ENCODE results near the gene PSMB11.

Gene PSMB11

DNA sequence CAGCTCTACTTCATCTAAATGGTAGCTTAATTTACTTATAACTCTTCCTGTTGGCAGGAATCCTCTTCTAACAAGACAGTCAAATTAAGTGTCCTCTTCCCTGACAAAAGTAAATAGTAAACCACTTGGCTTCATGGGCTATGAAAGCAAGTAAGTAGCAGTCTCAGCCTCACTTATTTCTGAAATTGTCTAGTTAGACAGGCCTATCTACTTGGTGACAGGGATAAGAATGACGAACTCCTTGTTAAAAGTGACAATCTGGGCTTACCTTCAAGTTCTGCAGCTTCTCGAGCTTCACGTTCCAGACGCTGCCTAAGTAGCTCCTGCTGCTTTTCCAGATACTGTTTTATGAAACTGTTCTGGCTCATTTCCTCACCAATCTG lies 48.2 kb downstream of the PSMB11 start:
- no peak overlapping the region for H3K4me3 ChIP-seq (ENCODE audit: low read depth, low read length)
- TF ChIP-seq, protein P1, sequence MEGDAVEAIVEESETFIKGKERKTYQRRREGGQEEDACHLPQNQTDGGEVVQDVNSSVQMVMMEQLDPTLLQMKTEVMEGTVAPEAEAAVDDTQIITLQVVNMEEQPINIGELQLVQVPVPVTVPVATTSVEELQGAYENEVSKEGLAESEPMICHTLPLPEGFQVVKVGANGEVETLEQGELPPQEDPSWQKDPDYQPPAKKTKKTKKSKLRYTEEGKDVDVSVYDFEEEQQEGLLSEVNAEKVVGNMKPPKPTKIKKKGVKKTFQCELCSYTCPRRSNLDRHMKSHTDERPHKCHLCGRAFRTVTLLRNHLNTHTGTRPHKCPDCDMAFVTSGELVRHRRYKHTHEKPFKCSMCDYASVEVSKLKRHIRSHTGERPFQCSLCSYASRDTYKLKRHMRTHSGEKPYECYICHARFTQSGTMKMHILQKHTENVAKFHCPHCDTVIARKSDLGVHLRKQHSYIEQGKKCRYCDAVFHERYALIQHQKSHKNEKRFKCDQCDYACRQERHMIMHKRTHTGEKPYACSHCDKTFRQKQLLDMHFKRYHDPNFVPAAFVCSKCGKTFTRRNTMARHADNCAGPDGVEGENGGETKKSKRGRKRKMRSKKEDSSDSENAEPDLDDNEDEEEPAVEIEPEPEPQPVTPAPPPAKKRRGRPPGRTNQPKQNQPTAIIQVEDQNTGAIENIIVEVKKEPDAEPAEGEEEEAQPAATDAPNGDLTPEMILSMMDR (IDR thresholded peaks at IDR 0.05; ENCODE audit: borderline replicate concordance, insufficient read depth, low read depth, low read length) = no peak

DNA sequence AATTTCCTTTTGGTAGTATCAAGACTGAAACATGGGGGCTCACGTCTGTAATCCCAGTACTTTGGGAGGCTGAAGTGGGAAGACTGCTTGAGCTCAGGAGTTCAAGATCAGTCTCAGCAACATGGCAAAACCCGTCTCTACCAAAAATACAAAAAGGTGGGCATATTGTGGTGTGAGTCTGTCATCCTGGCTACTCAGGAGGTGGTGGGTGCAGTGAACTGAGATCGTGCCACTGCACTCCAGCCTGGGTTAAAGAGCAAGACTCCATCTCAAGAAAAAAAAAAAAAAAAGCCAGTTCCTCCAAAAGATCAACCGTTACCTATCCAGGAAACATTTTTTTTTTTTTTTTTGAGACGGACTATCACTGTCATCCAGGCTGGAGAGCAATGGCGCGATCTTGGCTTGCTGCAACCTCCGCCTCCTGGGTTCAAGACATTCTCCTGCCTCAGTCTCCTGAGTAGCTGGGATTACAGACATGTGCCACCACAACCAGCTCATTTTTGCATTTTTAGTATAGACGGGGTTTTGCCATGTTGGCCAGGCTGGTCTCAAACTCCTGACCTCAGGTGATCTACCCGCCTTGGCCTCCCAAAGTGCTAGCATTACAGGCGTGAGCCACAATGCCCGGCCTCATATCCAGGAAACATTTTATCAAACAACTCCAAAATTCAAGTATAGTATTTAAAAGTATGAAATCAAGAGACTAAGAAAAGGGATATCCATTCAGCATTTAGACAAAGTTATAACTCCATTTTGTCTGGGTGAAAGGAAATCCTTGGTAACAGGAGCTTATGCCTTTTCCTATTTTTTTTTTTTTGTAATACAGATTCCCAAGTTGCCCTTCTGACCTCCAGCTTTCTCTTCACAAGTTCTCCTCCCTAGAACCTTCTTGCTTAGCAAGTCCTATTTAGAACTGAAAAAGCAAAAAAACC lies 49.5 kb downstream of the PSMB11 start:
- TF ChIP-seq, protein P1 (IDR thresholded peaks at IDR 0.05; ENCODE audit: borderline replicate concordance, insufficient read depth, low read depth, low read length) = no peak
- no peak overlapping the region for H3K4me3 ChIP-seq (ENCODE audit: low read depth, low read length)

DNA sequence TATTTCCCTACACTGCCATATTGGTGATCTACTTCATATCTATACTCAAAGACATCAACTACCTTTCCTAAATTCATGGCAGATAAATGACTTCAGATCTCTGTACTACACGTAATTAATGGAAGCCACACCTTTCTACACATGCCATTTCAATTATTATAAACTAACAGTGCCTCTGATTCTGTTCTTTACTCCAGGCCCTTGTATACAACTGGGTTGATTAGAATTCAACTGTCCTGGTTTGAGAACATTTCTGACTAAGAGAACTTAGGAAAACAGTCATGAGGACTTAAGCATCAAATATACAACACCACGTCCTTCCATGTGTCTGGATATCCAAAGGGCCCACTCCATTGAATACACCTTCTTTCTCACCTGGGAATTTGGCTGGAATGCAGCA lies 51.1 kb downstream of the PSMB11 start:
- TF ChIP-seq, protein P1 (IDR thresholded peaks at IDR 0.05; ENCODE audit: borderline replicate concordance, insufficient read depth, low read depth, low read length) = no peak
- no peak overlapping the region for H3K4me3 ChIP-seq (ENCODE audit: low read depth, low read length)

DNA sequence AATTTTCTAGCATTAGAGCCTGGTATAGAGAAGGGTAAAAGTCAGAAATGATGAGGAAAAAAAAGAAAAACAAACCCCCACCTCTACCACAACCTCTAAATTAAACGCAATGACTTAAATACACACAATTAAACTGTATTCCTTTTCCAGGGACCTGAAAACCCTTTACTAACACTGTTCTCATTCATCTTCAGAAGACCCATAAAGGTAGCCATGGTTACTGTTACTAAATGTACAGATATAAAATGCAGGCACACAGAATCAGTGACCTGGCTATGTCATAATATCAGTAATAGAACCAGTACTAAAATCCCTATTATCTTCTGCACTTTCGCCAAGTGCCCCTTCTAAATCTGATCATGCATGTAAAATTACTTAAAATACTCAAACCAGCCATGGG lies 51.5 kb downstream of the PSMB11 start:
- H3K4me3 ChIP-seq (ENCODE audit: low read depth, low read length) = no peak overlapping the region
- TF ChIP-seq, protein P1 (IDR thresholded peaks at IDR 0.05; ENCODE audit: borderline replicate concordance, insufficient read depth, low read depth, low read length) = no peak

Measured in GM12875 (cell line).